Loucy (cell line): ENCODE data around the gene RPTOR.

Source experiments
- H2AFZ ChIP-seq: fragments of 200-600 bp; sonication (generic); 2 replicates; pipeline ENCODE4 v1.6.0; 2016; ENCODE audit warnings: antibody characterized with exemption, mild to moderate bottlenecking, low read length, moderate library complexity
- H3F3A ChIP-seq: fragments of 200-600 bp; 2 replicates; pipeline ENCODE4 v1.6.0; 2016; ENCODE audit warnings: antibody characterized with exemption, low read depth, mild to moderate bottlenecking
- H3K27me3 ChIP-seq: fragments of 200-600 bp; sonication (generic); 2 replicates; pipeline ENCODE4 v1.6.1; 2014; ENCODE audit warnings: low read length, mild to moderate bottlenecking; ENCODE audit not compliant: insufficient read depth, poor library complexity, severe bottlenecking
- H3K36me3 ChIP-seq: fragments of 200-600 bp; sonication (generic); 2 replicates; pipeline ENCODE4 v1.6.1; 2016; ENCODE audit warnings: low read length; ENCODE audit not compliant: insufficient read depth
- H3K4me1 ChIP-seq: fragments of 200-600 bp; sonication (generic); 2 replicates; pipeline ENCODE4 v1.5.1; 2014; ENCODE audit warnings: low read length, mild to moderate bottlenecking; ENCODE audit not compliant: insufficient read depth, poor library complexity, severe bottlenecking
- H3K4me2 ChIP-seq: fragments of 200-600 bp; sonication (generic); 2 replicates; pipeline ENCODE4 v1.6.0; 2014; ENCODE audit warnings: antibody characterized with exemption, low read length, low read depth, mild to moderate bottlenecking; ENCODE audit not compliant: poor library complexity, severe bottlenecking
- H3K4me3 ChIP-seq: fragments of 200-600 bp; sonication (generic); 2 replicates; pipeline ENCODE4 v1.5.1; 2014; ENCODE audit warnings: low read length, mild to moderate bottlenecking, mixed read lengths; ENCODE audit not compliant: poor library complexity, severe bottlenecking
- H3K79me2 ChIP-seq: fragments of 200-600 bp; sonication (generic); 2 replicates; pipeline ENCODE4 v1.6.1; 2014; ENCODE audit warnings: low read length; ENCODE audit not compliant: insufficient read depth
- H3K9ac ChIP-seq: fragments of 200-600 bp; sonication (generic); 2 replicates; pipeline ENCODE4 v1.6.0; 2014; ENCODE audit warnings: mild to moderate bottlenecking, low read depth, low read length, moderate library complexity; ENCODE audit not compliant: poor library complexity, severe bottlenecking
- H3K9me2 ChIP-seq: fragments of 200-600 bp; sonication (generic); replicated peaks from 2 replicates; pipeline ENCODE4 v1.6.1; 2016; ENCODE audit warnings: low read depth, low read length, mixed read lengths
- H3K9me3 ChIP-seq: fragments of 200-600 bp; sonication (generic); 2 replicates; pipeline ENCODE4 v1.6.1; 2014; ENCODE audit warnings: mild to moderate bottlenecking, antibody characterized with exemption, low read length, low read depth; ENCODE audit not compliant: insufficient read depth
- H4K20me1 ChIP-seq: fragments of 200-600 bp; sonication (generic); 2 replicates; pipeline ENCODE4 v1.6.0; 2014; ENCODE audit warnings: antibody characterized with exemption, low read length, mild to moderate bottlenecking; ENCODE audit not compliant: insufficient read depth, poor library complexity, severe bottlenecking
- CTCF ChIP-seq: fragments of 200-600 bp; sonication (generic); conservative IDR thresholded peaks from 2 replicates; pipeline ENCODE4 v1.5.1; 2014; ENCODE audit warnings: mild to moderate bottlenecking, antibody characterized with exemption, low read length
- EZH2phosphoT487 ChIP-seq: fragments of 200-600 bp; IDR thresholded peaks from 2 replicates; pipeline ENCODE4 v1.6.1; 2018; ENCODE audit warnings: antibody characterized with exemption, mild to moderate bottlenecking, moderate library complexity, borderline replicate concordance

RPTOR gene

DNA sequence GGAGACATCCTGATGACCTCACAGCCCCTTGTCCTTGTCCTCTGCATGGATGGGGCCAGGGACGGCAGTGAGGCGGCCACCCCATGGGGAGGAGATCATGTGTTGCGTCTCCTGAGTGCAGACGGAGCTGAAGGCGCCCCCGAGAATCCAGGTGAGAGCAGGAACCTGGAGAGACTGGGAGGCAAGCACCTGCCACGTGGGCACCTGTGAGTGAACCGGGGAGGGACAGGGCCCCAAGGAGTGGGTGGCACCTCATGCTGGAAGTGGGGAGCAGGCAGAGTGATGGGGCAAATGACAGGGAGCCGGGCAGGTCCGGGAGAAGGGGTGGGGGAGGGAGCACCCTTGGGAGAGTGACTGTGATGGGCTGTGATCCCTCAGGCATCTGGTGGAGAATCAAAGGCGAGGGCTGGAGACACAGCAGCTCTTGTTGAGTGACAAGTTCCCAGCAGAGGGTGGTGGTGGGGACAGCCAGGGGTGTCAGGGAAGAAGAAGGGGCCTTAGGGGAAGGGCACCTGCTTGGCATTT is 272.7 kb downstream of the RPTOR start:
- no peak for TF ChIP-seq EZH2phosphoT487
- TF ChIP-seq CTCF, result no peak
- H3K9me2 ChIP-seq, result no peaks in the 10 kb centered on the region

GRCh38 chr17:80817861-80818260 is 273.2 kb downstream of the RPTOR start:
- Histone ChIP-seq H3K9ac (no peak overlapping the region), H3K4me3 (no peak overlapping the region), H2AFZ (no peak overlapping the region), H3K36me3 (peaks cover 7% of the 10 kb centered on the region; the same call in 1 of the 2 replicates), H3F3A (no peaks in the 10 kb centered on the region), H3K4me2 (no peak overlapping the region), H4K20me1 (no peaks in the 10 kb centered on the region), H3K79me2 (no peaks in the 10 kb centered on the region), H3K27me3 (no peaks in the 10 kb centered on the region), H3K9me2 (no peaks in the 10 kb centered on the region), H3K9me3 (no peaks in the 10 kb centered on the region), H3K4me1 (peaks cover 8% of the 10 kb centered on the region)
- TF ChIP-seq CTCF (no peak), EZH2phosphoT487 (no peak)

More for the DNA sequence above, 272.7 kb downstream of the RPTOR start:
- Histone ChIP-seq H3K4me1 (peaks cover 8% of the 10 kb centered on the region), H3K27me3 (no peaks in the 10 kb centered on the region), H3K36me3 (peaks cover 7% of the 10 kb centered on the region; the same call in 1 of the 2 replicates), H3K9ac (no peak overlapping the region), H2AFZ (no peak overlapping the region), H3K4me3 (no peak overlapping the region), H3K79me2 (no peaks in the 10 kb centered on the region), H4K20me1 (no peaks in the 10 kb centered on the region), H3F3A (no peaks in the 10 kb centered on the region), H3K9me3 (no peaks in the 10 kb centered on the region), H3K4me2 (no peak overlapping the region)

- Histone ChIP-seq H3K36me3 (peaks cover 17% of the 10 kb centered on the region; the same call in 1 of the 2 replicates), H4K20me1 (no peaks in the 10 kb centered on the region), H3K9me3 (no peaks in the 10 kb centered on the region), H3K4me1 (peaks cover 8% of the 10 kb centered on the region), H3K27me3 (no peaks in the 10 kb centered on the region), H3F3A (no peaks in the 10 kb centered on the region), H3K4me2 (no peak overlapping the region), H3K79me2 (no peaks in the 10 kb centered on the region), H2AFZ (no peak overlapping the region), H3K9ac (no peak overlapping the region), H3K9me2 (no peaks in the 10 kb centered on the region), H3K4me3 (no peak overlapping the region)
- TF ChIP-seq CTCF (no peak), EZH2phosphoT487 (no peak)
Observed at GRCh38 chr17:80818871-80819270, 274.2 kb downstream of the RPTOR start.
